Ascending aorta (tissue), 2 donors: ENCODE results near the gene CCBE1. TPM values are rescaled to one million over a fixed set of nuclear protein-coding genes. Genes with fewer than 3 reads are reported as not detected.

Source experiments
- DNase-seq, 2 donors: peaks; one replicate each; pipeline ENCODE4 v3.0.0-alpha.2; 2019; ENCODE audit warnings: low spot score in 2 of 2
- H3K27ac ChIP-seq, 2 donors: fragments of 200-600 bp; sonication (generic); one replicate each; pipeline ENCODE4 v1.5.1; 2016 to 2017; ENCODE audit warnings: mild to moderate bottlenecking in 1 of 2
- H3K27me3 ChIP-seq: fragments of 200-600 bp; sonication (generic); one replicate; pipeline ENCODE4 v1.5.1; 2017
- H3K36me3 ChIP-seq, 2 donors: fragments of 200-600 bp; sonication (generic); one replicate each; pipeline ENCODE4 v1.5.1; 2016
- H3K4me1 ChIP-seq, 2 donors: fragments of 200-600 bp; sonication (generic); one replicate each; pipeline ENCODE4 v1.5.1; 2016 to 2017; ENCODE audit warnings: mild to moderate bottlenecking in 1 of 2
- H3K4me3 ChIP-seq, 2 donors: fragments of 200-600 bp; sonication (generic); one replicate each; pipeline ENCODE4 v1.5.1; 2016 to 2017; ENCODE audit warnings: mild to moderate bottlenecking in 1 of 2
- H3K9me3 ChIP-seq, 2 donors: fragments of 200-600 bp; sonication (generic); one replicate each; pipeline ENCODE4 v1.5.1; 2016
- CTCF ChIP-seq, 3 experiments: fragments of 200-600 bp in 2 of 3; fragments of 450-650 bp in 1 of 3; sonication (generic) in 2 of 3; IDR thresholded peaks; one replicate each; pipeline ENCODE4 v1.5.1; 2016 to 2019; ENCODE audit warnings: antibody characterized with exemption in 3 of 3, mild to moderate bottlenecking in 1 of 3, moderate library complexity in 1 of 3
- intact Hi-C: fragments of 100-400 bp; cut with DNase I; formaldehyde crosslinking; loops from one replicate; pipeline ENCODE4 v1.15.1; 2023
- total RNA-seq: library from RNA; depleted of rRNA; stranded (reverse); fragments of >200 nt; gene quantifications from one replicate; pipeline ENCODE4 v1.1.0, GENCODE V29; 2016

Gene CCBE1
- total RNA-seq, 1 donor from 2014 or later, result 0.32 TPM

GRCh38 chr18:59502274-59503175 is 194.7 kb downstream of the CCBE1 start:
- H3K27ac ChIP-seq, result no peak overlapping the region
- peaks cover 0 to 2% of the 10 kb centered on the region in 2 donors for H3K4me1 ChIP-seq
- intact Hi-C loops, result no loop called here
- H3K9me3 ChIP-seq, result no peaks in the 10 kb centered on the region
- DNase-seq, result no peak
- TF ChIP-seq CTCF (IDR thresholded peaks at IDR 0.05), result no peak
- H3K4me3 ChIP-seq, result no peak overlapping the region
- no peaks in the 10 kb centered on the region for H3K27me3 ChIP-seq
- H3K36me3 ChIP-seq, result no peaks in the 10 kb centered on the region

GRCh38 chr18:59501920-59502273 is 195.3 kb downstream of the CCBE1 start:
- Histone ChIP-seq H3K27ac (no peak overlapping the region), H3K36me3 (no peaks in the 10 kb centered on the region), H3K27me3 (no peaks in the 10 kb centered on the region), H3K9me3 (no peaks in the 10 kb centered on the region), H3K4me1 (peaks cover 0 to 2% of the 10 kb centered on the region in 2 donors), H3K4me3 (no peak overlapping the region)
- intact Hi-C loops, result no loop called here
- DNase-seq, result no peak
- no peak for TF ChIP-seq CTCF (IDR thresholded peaks at IDR 0.05)

GRCh38 chr18:59500765-59501164 is 196.5 kb downstream of the CCBE1 start:
- Histone ChIP-seq H3K4me1 (peaks cover 0 to 2% of the 10 kb centered on the region in 2 donors), H3K9me3 (no peaks in the 10 kb centered on the region), H3K27ac (no peak overlapping the region)

GRCh38 chr18:59498506-59499086 is 198.6 kb downstream of the CCBE1 start:
- H3K4me3 ChIP-seq, result no peak overlapping the region
- no peaks in the 10 kb centered on the region for H3K9me3 ChIP-seq
- no peak for TF ChIP-seq CTCF (IDR thresholded peaks at IDR 0.05)
- no peaks in the 10 kb centered on the region for H3K36me3 ChIP-seq
- intact Hi-C loops, result no loop called here
- peaks cover 0 to 2% of the 10 kb centered on the region in 2 donors for H3K4me1 ChIP-seq
- DNase-seq, result no peak
- no peak overlapping the region for H3K27ac ChIP-seq
- no peaks in the 10 kb centered on the region for H3K27me3 ChIP-seq

More at GRCh38 chr18:59500765-59501164, 196.5 kb downstream of the CCBE1 start:
- no peak for DNase-seq
- Histone ChIP-seq H3K27me3 (no peaks in the 10 kb centered on the region), H3K36me3 (no peaks in the 10 kb centered on the region), H3K4me3 (no peak overlapping the region)
- no peak for TF ChIP-seq CTCF (IDR thresholded peaks at IDR 0.05)
- intact Hi-C loops, result no loop called here

GRCh38 chr18:59492756-59493421 is 204.3 kb downstream of the CCBE1 start:
- no peak overlapping the region for H3K4me3 ChIP-seq
- no peak for TF ChIP-seq CTCF (IDR thresholded peaks at IDR 0.05)
- no peaks in the 10 kb centered on the region for H3K9me3 ChIP-seq
- DNase-seq, result no peak
- H3K27me3 ChIP-seq, result no peaks in the 10 kb centered on the region
- H3K4me1 ChIP-seq, result no peaks in the 10 kb centered on the region
- intact Hi-C loops, result no loop called here
- H3K27ac ChIP-seq, result no peak overlapping the region
- H3K36me3 ChIP-seq, result no peaks in the 10 kb centered on the region
